Measurements from ENCODE around the gene PHF10. TPM values are rescaled to one million over a fixed set of nuclear protein-coding genes. Genes with fewer than 3 reads are reported as not detected.

Gene PHF10
- total RNA-seq, 1 donor: 64.5 TPM

Other genes starting within 250 kb of the PHF10 start
- 8.3 TPM for gene WDR27, start 22.5 kb downstream of the PHF10 start, total RNA-seq
- gene C6orf120, start 22.4 kb downstream of the PHF10 start, total RNA-seq: 25.7 TPM
- gene DYNLT2, start 27.1 kb upstream of the PHF10 start, total RNA-seq: 7.2 TPM
- gene ERMARD, start 27.1 kb upstream of the PHF10 start, total RNA-seq: 10.9 TPM